Astrocyte (in vitro differentiated cells and primary cell): ENCODE data around the gene BCR.

ENCODE experiments used
- CTCF ChIP-seq: IDR thresholded peaks from 2 replicates; pipeline ENCODE4 v1.5.1; 2011; ENCODE audit warnings: low read depth, mild to moderate bottlenecking, inconsistent platforms, low read length, moderate library complexity; ENCODE audit not compliant: insufficient read depth
- EZH2 ChIP-seq: IDR thresholded peaks from 2 replicates; pipeline ENCODE4 v1.6.1; 2012; ENCODE audit warnings: mild to moderate bottlenecking, low read length, inconsistent platforms; ENCODE audit not compliant: insufficient read depth

- TF ChIP-seq CTCF: no peak
- TF ChIP-seq EZH2: no peak
These were observed 11.8 kb downstream of the BCR start for GRCh38 chr22:23192133-23192532.
